HG03457 (cell line): ENCODE results near the gene ENO4.

ENCODE experiments used
- ATAC-seq: cut with Tn5 transposase; IDR thresholded peaks from one replicate; pipeline ENCODE4 v1.9.1; 2021; ENCODE audit warnings: moderate number of reproducible peaks; ENCODE audit not compliant: unreplicated experiment

The ENO4 gene

GRCh38 chr10:116866066-116866465 is 16.8 kb downstream of the ENO4 start:
- no peak for ATAC-seq

GRCh38 chr10:116866987-116867595 is 17.8 kb downstream of the ENO4 start:
- no peak for ATAC-seq

GRCh38 chr10:116868198-116868676 is 18.9 kb downstream of the ENO4 start:
- ATAC-seq, result no peak

GRCh38 chr10:116868722-116869121 is 19.4 kb downstream of the ENO4 start:
- no peak for ATAC-seq

- no peak for ATAC-seq
Observed at GRCh38 chr10:116870949-116871348, 21.6 kb downstream of the ENO4 start.

GRCh38 chr10:116873134-116873533 is 23.8 kb downstream of the ENO4 start:
- ATAC-seq, result no peak

- ATAC-seq, result no peak
Observed at GRCh38 chr10:116875897-116876296, 26.6 kb downstream of the ENO4 start.

DNA sequence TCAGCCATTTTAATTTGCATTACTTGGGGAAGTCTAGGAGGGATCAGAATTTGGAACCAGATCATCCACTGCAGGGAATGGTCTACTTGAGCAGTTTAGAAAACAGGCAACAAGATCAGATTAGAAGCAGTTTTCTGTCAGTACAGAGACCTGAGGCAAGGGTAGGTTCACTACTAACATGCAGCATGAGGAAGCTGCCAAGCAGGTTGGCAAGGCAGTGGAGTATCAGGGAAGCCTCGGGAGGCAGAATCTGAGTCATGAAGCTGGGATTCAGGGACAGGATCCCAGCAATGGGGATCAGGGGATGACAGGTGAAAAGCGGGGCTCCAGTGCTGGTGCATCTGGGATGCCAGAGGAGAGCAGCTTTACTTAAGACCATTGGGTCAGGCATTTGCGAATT is 28.1 kb downstream of the ENO4 start:
- no peak for ATAC-seq

DNA sequence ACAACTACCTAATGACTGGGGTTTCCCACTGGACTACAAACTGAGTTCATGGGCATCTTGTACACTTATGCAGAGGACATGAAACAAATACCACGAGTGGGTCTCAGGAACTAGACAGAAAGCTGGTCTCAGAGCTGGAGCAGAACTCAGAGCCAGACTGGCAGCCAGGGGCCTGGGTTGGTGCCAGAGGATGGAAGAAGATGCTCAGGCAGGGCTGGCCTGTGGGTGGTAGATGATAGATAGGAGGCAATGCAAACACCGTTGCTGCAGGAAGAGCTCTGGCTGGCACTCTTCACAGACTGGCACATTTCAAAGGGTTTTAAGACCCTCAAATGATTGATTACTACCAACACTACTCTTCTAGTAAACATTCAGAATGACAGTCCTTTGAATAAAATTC is 28.8 kb downstream of the ENO4 start:
- ATAC-seq, result no peak

DNA sequence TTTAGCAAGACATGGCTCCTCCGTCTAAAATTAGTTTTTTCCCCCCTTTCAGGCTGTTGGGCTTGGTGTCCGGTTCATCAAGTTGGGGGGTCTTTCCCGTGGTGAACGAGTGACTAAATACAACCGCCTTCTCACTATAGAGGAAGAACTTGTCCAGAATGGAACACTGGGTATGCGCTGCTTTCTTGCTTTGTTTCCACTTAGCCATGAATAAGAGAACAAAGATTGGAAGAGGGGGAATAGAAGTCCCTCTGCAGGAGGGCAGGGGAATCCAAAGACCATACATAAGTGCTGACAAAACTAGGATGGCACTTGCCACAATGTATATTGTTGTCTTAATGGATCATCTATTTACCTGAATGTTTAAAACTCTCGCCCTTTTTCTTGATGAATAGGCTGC is 30.5 kb downstream of the ENO4 start:
- no peak for ATAC-seq

- no peak for ATAC-seq
Observed at GRCh38 chr10:116880716-116881482, 31.6 kb downstream of the ENO4 start.

- ATAC-seq, result no peak
Observed at GRCh38 chr10:116882639-116883038, 33.3 kb downstream of the ENO4 start.

DNA sequence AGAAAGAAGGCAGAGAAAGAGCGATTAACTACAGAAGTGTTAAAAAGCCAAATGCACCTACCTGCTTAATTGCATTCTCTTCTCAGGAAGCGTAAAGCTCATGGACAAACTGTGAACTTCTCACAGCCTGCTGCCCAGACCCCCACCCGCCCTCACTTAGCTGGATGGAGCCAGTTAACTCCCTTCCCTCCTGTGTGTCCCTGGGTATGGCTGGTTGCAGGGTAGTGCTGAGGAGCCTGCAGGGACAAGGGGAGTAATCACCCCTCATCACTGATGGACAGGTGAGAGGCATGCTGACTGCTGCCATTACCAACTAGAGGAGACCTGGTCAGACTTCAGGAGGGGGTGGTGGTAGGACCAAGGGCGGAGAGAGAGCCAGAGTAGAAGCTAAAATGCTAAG is 37.5 kb downstream of the ENO4 start:
- ATAC-seq, result no peak

DNA sequence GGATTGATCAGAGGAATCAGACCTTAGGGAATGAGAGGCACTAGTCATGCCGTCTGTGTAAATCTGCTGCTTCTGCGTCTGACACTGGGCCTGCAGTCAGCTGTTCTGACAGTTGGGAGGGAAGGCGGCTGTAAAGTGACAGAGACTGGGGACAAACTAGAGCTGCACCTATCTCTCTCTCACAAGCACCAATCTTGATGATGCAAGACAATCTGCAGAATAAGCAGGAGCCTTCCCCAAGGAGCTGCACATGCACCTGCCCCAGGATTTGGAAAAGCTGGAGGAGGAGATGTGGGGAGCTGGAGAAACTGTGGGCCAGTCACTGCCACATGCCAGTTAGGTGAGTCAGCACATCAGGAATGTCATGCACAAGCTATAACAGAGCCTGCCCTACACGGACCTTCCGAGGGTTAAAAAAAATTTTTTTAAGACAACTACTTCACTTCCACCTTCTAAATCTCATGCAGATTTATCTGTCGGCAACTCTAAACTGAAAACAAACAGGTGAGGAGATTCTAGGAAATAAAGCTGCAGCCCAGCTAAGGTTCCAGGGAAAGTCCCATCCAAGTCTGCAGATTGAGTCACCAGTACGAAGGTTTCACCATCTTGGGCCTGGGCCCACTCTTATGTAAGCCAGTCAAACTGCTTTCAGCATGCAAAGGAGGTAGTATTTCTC is 39.2 kb downstream of the ENO4 start:
- no peak for ATAC-seq

- no peak for ATAC-seq
Observed at GRCh38 chr10:116889066-116889465, 39.8 kb downstream of the ENO4 start.

GRCh38 chr10:116891208-116891607 is 41.9 kb downstream of the ENO4 start:
- no peak for ATAC-seq

DNA sequence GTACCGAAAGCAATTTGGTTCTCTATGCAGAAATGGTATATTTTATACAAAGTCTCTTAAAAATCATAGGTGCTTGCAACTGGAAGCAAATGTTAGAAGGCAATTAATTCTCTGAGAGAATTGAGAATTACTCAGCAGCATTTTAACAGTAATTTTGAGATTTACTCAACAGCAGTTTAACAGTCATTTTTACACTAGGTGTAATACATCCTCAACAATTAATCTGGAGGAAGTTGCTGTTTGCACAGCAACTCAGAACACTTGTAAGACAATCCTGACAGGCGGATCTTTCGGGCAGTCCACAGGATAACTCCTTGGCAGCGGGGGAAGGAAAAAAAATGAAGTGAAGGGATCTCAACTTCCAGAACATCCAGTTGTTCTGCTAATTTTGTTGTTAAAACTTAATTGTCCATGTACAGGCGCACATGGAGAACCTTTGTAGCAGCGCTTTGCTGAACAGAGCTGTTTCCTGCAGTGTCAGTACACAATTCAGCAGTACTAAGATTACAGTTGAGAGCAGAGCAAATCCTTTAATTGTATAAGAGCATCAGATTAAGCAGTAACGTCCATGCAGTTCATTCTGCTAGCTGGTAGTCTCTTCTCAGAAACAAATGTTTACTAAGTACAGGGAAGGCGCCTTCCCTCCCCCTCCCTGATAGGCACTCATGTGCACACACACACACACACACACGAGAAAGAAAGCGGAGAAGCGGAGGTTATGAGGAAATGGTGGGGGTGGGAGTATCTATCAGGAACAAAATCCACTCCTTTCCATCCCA is 43.8 kb downstream of the ENO4 start:
- no peak for ATAC-seq

DNA sequence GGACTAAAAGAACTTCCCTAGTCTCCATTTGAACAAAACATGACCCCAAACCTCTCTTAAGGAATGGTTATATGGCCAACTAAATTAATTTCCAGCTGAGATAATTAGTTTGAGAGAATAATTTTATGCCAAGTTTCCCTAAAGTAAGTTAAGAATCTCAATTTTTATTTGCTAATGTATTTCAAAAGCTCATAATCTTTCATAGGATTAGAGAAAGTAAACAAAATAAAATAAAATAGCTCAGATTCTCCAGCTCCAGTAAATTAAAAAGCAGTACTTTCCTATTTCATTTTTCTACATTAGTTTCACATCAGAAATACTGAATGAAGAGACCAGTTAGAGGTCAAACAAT is 44.4 kb downstream of the ENO4 start:
- no peak for ATAC-seq

DNA sequence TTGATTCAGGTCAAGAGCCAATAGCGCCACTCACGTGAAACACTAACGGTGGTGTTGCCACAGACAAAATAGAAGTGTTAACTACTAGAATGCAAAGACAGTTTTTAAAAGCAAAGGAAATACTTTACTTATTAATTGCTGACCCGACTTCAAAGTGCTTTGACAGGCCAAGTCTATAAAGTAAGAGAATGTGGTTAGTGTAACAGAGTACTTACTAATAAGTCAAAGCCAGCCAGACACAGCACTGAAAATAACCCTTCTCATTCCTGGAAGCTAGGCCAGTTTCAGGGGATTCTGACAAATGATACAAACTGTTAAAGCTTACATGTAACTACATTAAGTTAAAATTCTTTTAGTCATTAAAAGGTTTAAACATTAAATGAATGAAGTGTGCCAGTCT is 50.3 kb downstream of the ENO4 start:
- ATAC-seq, result no peak

- no peak for ATAC-seq
Observed at GRCh38 chr10:116905845-116906210, 56.5 kb downstream of the ENO4 start.

GRCh38 chr10:116907245-116907987 is 58.1 kb downstream of the ENO4 start:
- ATAC-seq, result no peak
